Erythroblast (primary cell): ENCODE data around the gene TTLL8.

Source experiments
- DNase-seq, 2 experiments: peaks; one replicate each; lab custom pipeline; 2025; lab: John Stamatoyannopoulos, UW
- GATA1 ChIP-seq: IDR thresholded peaks from 2 replicates; pipeline ENCODE4 v1.6.1; 2011; ENCODE audit warnings: low read depth, mild to moderate bottlenecking, control low read depth, low read length, moderate library complexity
- POLR2A ChIP-seq: IDR thresholded peaks from 2 replicates; pipeline ENCODE4 v1.6.1; 2011; ENCODE audit warnings: mild to moderate bottlenecking, low read length

The TTLL8 gene

GRCh38 chr22:50018608-50019285, 39.4 kb downstream of the TTLL8 start:
- no peak for DNase-seq
- no peak for TF ChIP-seq GATA1
- no peak for TF ChIP-seq POLR2A

- DNase-seq = no peak
- TF ChIP-seq GATA1 = no peak
- TF ChIP-seq POLR2A = no peak
Measured at GRCh38 chr22:50017701-50018224, 40.3 kb downstream of the TTLL8 start.

DNA sequence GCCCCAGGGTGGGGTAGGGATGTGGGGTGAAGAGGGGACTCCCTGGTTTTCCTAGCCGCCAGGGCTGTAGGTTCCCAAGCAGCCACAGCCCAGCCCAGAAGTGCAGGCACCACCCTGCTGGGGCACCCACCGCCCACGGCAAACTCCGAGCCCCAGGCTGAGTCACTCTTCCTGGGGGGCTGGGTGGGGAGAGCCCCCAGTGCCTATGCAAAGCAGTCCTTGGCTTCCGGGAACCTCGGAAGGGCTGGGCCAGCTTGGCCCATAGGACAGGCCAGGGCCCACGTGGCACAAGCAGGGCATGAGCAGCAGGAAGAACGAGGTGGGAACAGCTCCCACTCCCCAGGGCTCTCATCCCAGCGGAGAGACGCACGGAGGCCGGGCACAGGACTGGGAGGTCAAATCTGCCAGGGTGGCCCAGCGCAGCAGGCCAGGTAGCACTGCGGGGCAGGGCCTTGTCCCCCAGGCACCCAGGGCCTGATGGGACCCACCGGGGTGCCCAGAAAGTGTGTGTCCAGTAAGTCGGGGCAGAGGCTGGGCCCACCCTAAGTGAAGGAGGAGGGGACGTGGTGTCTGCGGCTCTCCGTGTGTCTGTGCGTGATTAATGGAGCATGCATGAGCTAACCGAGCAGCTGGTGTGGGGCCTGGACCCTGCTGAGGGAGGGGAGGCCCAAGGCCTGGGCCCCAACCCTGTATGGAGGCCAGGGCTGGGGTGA, 41.0 kb downstream of the TTLL8 start:
- no peak for TF ChIP-seq POLR2A
- no peak for DNase-seq

DNA sequence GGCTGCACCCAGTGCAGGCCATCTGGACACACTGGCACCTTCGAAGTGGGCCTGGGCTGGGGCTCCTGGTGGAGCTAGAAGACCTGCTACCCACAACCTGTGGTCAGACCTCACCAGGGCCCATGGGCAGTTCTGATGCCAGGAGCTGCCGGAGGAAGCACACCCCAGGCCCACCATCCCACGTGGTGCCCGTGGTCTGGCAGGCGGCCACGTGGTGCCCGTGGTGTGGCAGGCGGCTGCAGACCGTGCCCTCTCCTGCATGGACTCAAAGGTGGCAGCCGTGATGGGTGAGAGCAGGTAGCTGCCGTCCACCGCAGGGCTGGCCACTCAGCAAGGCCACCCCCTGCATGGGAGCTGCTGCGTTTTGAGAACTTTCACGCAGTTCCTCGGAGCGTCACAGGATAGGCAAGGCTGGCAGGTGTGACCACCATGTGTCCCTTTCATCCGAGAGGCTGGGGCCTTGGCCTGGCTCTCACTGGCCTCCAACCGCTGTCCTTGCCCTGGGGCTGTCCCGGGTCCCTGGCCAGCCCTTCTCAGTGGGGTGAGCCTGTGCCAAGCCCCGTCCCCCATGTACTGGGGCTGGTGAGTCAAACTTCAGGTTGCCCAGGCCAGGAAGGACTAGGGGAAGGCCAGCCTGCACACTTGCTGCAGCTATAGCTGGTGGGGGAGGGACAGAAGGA, 41.6 kb downstream of the TTLL8 start:
- DNase-seq = no peak
- TF ChIP-seq GATA1 (no peak), POLR2A (no peak)

DNA sequence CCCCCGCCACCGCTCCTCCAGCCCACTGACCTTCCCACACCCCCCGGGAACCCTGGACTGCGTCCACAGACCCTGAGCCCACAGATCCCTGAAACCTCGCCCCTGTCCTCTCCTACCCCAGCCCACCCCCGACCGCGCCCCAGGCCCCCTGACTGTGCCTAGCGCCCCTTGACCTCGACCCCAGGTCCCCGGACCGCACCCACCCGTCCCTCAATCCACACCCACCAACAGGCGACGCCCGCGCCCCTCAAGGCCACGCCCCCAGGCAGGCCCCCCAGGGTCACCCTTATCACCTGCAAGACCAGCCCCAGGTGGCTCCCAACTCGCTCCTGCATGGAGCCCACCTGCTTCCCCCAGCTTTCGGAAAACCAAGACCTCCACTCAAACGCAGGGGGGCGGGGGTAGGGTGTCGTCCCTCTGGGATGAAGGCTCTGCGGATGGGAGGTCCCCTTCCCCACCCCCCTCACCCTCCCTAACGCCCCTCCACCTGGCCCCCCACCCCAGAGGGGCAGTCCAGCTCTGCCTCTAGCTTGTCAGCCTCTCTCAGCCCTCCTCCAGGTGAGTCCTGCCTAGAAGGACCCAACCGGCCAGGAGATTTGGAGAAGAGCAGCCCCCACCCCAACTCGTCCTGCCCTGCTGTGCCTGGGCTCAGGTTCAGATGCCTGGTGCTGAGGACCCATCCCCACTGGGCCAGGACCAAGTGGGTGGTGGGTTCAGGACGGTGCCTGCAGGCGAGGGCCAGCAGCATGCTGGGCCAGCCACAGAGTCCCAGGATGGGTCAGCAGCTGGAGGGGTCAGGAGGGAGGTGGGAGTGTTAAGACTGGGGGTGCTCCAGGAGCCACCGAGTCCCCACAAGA, 42.4 kb downstream of the TTLL8 start:
- DNase-seq = no peak
- TF ChIP-seq POLR2A (no peak), GATA1 (no peak)

DNA sequence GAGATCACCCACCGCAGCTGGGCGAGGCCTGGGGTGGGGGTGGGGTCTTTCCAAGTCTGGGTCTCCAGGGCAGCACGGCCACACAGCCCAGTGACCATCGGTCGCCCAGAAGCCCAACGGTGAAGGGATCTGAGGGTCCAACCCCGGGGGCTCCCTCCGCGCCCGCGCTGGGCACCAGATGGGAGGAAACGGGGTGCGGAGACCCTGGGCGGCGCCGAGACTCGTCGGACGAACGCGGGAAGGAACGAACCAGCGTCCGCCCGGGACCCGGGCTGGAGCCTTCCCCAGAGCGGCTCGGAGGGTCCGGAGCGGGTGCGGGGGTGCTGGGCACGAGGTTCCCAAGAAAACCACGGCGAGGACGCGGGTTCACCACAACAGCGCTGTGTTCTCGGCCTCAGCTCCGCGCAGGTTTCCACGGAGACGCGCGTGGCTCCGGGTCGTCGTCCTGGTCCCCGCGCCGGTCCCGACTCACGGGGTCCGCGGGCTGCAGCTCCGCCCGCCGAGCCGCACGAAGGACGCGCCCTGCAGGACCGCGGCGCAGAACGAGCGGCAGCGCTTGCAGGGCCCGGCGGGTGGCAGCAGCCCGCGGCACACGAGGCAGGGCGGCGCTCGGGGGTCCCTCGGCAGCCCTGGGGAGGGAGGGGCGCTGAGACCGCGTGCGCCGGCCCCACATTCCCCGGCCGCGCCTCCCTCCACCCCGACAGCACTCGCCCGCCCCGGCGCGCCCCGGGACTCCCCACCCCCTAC, 43.3 kb downstream of the TTLL8 start:
- no peak for DNase-seq
- TF ChIP-seq GATA1 = no peak
- TF ChIP-seq POLR2A = no peak

- TF ChIP-seq GATA1 (no peak), POLR2A (no peak)
- DNase-seq = no peak
Measured at GRCh38 chr22:50014053-50014501, 44.0 kb downstream of the TTLL8 start.

GRCh38 chr22:50012211-50013181, 45.6 kb downstream of the TTLL8 start, which contains the start of gene IL17REL:
Gene IL17REL (minus strand): TSS chr22:50012765. CDS start chr22:50012646, 119 bp downstream.
- no peak for DNase-seq
- TF ChIP-seq POLR2A (no peak), GATA1 (no peak)

- TF ChIP-seq POLR2A = no peak
- no peak for TF ChIP-seq GATA1
- no peak for DNase-seq
Measured at GRCh38 chr22:50011447-50012210, 46.5 kb downstream of the TTLL8 start.

GRCh38 chr22:50010676-50011446, 47.2 kb downstream of the TTLL8 start:
- TF ChIP-seq GATA1 (no peak), POLR2A (no peak)
- no peak for DNase-seq
